Ishikawa (cell line): ENCODE measurements around the gene FXYD5.

Source experiments
- CEBPB ChIP-seq: IDR thresholded peaks from 2 replicates; pipeline ENCODE4 v1.6.1; 2012
- EGR1 ChIP-seq: IDR thresholded peaks from 2 replicates; pipeline ENCODE4 v1.6.1; 2012
- EP300 ChIP-seq: IDR thresholded peaks from 2 replicates; pipeline ENCODE4 v1.6.1; 2012; ENCODE audit warnings: borderline replicate concordance
- MAX ChIP-seq: IDR thresholded peaks from 2 replicates; pipeline ENCODE4 v1.6.1; 2012
- RAD21 ChIP-seq: IDR thresholded peaks from 2 replicates; pipeline ENCODE4 v1.6.1; 2012; ENCODE audit warnings: low read depth
- REST ChIP-seq: IDR thresholded peaks from 2 replicates; pipeline ENCODE4 v1.6.1; 2012; ENCODE audit warnings: low read depth, mild to moderate bottlenecking
- TAF1 ChIP-seq: IDR thresholded peaks from 2 replicates; pipeline ENCODE4 v1.6.1; 2012; ENCODE audit warnings: low read depth, mild to moderate bottlenecking
- TEAD4 ChIP-seq: IDR thresholded peaks from 2 replicates; pipeline ENCODE4 v1.6.1; 2012
- USF1 ChIP-seq: IDR thresholded peaks from 2 replicates; pipeline ENCODE4 v1.6.1; 2012
- YY1 ChIP-seq: IDR thresholded peaks from 2 replicates; pipeline ENCODE4 v1.6.1; 2012; ENCODE audit warnings: low read depth

- TF ChIP-seq EGR1, result no peak
- no peak for TF ChIP-seq TEAD4
- TF ChIP-seq YY1, result no peak
- TF ChIP-seq REST, result no peak
- TF ChIP-seq EP300, result no peak
- no peak for TF ChIP-seq RAD21
- TF ChIP-seq MAX, result no peak
- no peak for TF ChIP-seq TAF1
- TF ChIP-seq CEBPB, result no peak
- TF ChIP-seq USF1, result no peak
Measured at GRCh38 chr19:35106898-35107541, 47.5 kb upstream of the FXYD5 start.
